T-cell (primary cell): ENCODE measurements around the gene KCNK2. TPM values are rescaled to one million over a fixed set of nuclear protein-coding genes. Genes with fewer than 3 reads are reported as not detected.

ENCODE experiments used
- ATAC-seq, 4 experiments: fragments of 200-7000 bp in 3 of 4; fragments of 150-1000 bp in 1 of 4; cut with Tn5 transposase; replicated peaks in 1 of 4; 1 replicate in 3 of 4; 2 replicates in 1 of 4; pipeline ENCODE4 v1.10.0; 2021; ENCODE audit warnings: moderate library complexity in 3 of 4, mild to moderate bottlenecking in 2 of 4, moderate number of reproducible peaks in 1 of 4
- CTCF ChIA-PET, 2 donors: fragments of 300-600 bp; sonication (Branson Sonifier 250); formaldehyde crosslinking; loops; one replicate each; lab custom pipeline; 2022; ENCODE audit warnings: antibody characterized with exemption in 2 of 2; lab: Charles Lee
- POLR2A ChIA-PET, 2 donors: fragments of 300-600 bp; sonication (Branson Sonifier 250); formaldehyde crosslinking; loops; one replicate each; lab custom pipeline; 2022; ENCODE audit warnings: antibody characterized with exemption in 2 of 2; lab: Charles Lee
- DNase-seq, 35 experiments: peaks; one replicate each; pipeline versions ENCODE4 v3.0.0 to v3.0.0-alpha.2; 2013 to 2023
- H3K27ac ChIP-seq: one replicate; pipeline ENCODE4 v1.5.1; 2013; ENCODE audit warnings: low read length
- H3K27me3 ChIP-seq, 2 experiments: replicated peaks in 1 of 2; 1 replicate in 1 of 2; 2 replicates in 1 of 2; pipeline versions ENCODE4 v1.6.1 to v1.7.0; 2013; ENCODE audit warnings: low read length in 1 of 2, mixed read lengths in 1 of 2; ENCODE audit not compliant: control insufficient read depth in 2 of 2, insufficient read depth in 2 of 2; ENCODE audit errors: extremely low read depth in 1 of 2
- H3K36me3 ChIP-seq, 2 donors: 1 replicate in 1 of 2; 2 replicates in 1 of 2; pipeline versions ENCODE4 v1.6.1 to v1.7.0; 2013; ENCODE audit warnings: low read length in 1 of 2; ENCODE audit not compliant: control insufficient read depth in 2 of 2, insufficient read depth in 1 of 2; ENCODE audit errors: extremely low read depth in 1 of 2
- H3K4me1 ChIP-seq, 2 experiments: 1 replicate in 1 of 2; 2 replicates in 1 of 2; pipeline versions ENCODE4 v1.6.1 to v1.7.0; 2013; ENCODE audit warnings: low read length in 2 of 2, mixed read lengths in 1 of 2; ENCODE audit not compliant: insufficient read depth in 2 of 2, control insufficient read depth in 1 of 2; ENCODE audit errors: extremely low read depth in 1 of 2
- H3K4me3 ChIP-seq, 2 donors: 1 replicate in 1 of 2; 2 replicates in 1 of 2; pipeline versions ENCODE4 v1.5.1 to v1.7.0; 2013; ENCODE audit warnings: mild to moderate bottlenecking in 2 of 2, low read length in 1 of 2, moderate library complexity in 1 of 2; ENCODE audit not compliant: control insufficient read depth in 1 of 2; ENCODE audit errors: extremely low read depth in 1 of 2
- H3K9me3 ChIP-seq: 2 replicates; pipeline ENCODE4 v1.7.0; 2013
- H3K27ac Mint-ChIP-seq, 2 donors: one replicate each; pipeline ENCODE4 v1.8.0; 2020 to 2021; ENCODE audit warnings: mild to moderate bottlenecking in 2 of 2, mixed read lengths in 2 of 2
- H3K27me3 Mint-ChIP-seq, 2 donors: one replicate each; pipeline ENCODE4 v1.8.0; 2021 to 2022; ENCODE audit warnings: mixed read lengths in 2 of 2
- H3K36me3 Mint-ChIP-seq: one replicate; pipeline ENCODE4 v1.8.0; 2021; ENCODE audit warnings: mixed read lengths
- H3K4me1 Mint-ChIP-seq, 3 donors: one replicate each; pipeline ENCODE4 v1.8.0; 2020 to 2022; ENCODE audit warnings: mixed read lengths in 3 of 3, mild to moderate bottlenecking in 1 of 3
- H3K4me3 Mint-ChIP-seq, 3 donors: one replicate each; pipeline ENCODE4 v1.8.0; 2020 to 2022; ENCODE audit warnings: mild to moderate bottlenecking in 3 of 3, mixed read lengths in 3 of 3, moderate library complexity in 3 of 3
- H3K9me3 Mint-ChIP-seq, 3 donors: one replicate each; pipeline ENCODE4 v1.8.0; 2020 to 2022; ENCODE audit warnings: mixed read lengths in 3 of 3
- WGBS: methylation state at CpG from one replicate; pipeline ENCODE4 v1.1.5; 2013; ENCODE audit warnings: missing lambda C conversion rate; ENCODE audit not compliant: insufficient coverage; 5-methylcytosine and 5-hydroxymethylcytosine counted together
- total RNA-seq, 35 experiments: library from RNA in 6 of 35; stranded (reverse) in 6 of 35; fragments of 120-200 nt in 1 of 35; gene quantifications; one replicate each; pipeline versions ENCODE4 v1.2.1 to v1.2.4 and lab custom pipeline; 2013 to 2026

Gene KCNK2
- total RNA-seq, 5 donors from 2014 or later (not counting 1 experiment from before 2014, with no cell fraction given) = not detected

GRCh38 chr1:215087603-215088002 lies 5.1 kb downstream of the KCNK2 start:
- no peak overlapping the region for H3K4me3 Mint-ChIP-seq
- no CpG with 5 or more reads among the region's 2 CpGs for WGBS

GRCh38 chr1:215094381-215094780 lies 11.8 kb downstream of the KCNK2 start:
- Histone ChIP-seq H3K4me3 (no peak overlapping the region), H3K27me3 (peaks cover 0 to 2% of the 10 kb centered on the region in 2 experiments), H3K4me1 (no peaks in the 10 kb centered on the region), H3K27ac (no peak overlapping the region), H3K36me3 (no peaks in the 10 kb centered on the region), H3K9me3 (no peaks in the 10 kb centered on the region)
- H3K36me3 Mint-ChIP-seq = no peaks in the 10 kb centered on the region
- H3K27ac Mint-ChIP-seq = no peak overlapping the region
- DNase-seq (no peak), ATAC-seq (no peak)
- H3K9me3 Mint-ChIP-seq = no peaks in the 10 kb centered on the region
- H3K27me3 Mint-ChIP-seq = peaks cover 8 to 16% of the 10 kb centered on the region in 2 donors
- H3K4me3 Mint-ChIP-seq = no peak overlapping the region
- no peaks in the 10 kb centered on the region for H3K4me1 Mint-ChIP-seq
- no CpG with 5 or more reads among the region's 1 CpG for WGBS
- ChIA-PET POLR2A (no interaction called here), CTCF (no interaction called here)

More at GRCh38 chr1:215087603-215088002, 5.1 kb downstream of the KCNK2 start:
- H3K4me1 Mint-ChIP-seq = peaks cover 4 to 6% (median 5%) of the 10 kb centered on the region in 3 donors
- POLR2A ChIA-PET = no interaction called here
- CTCF ChIA-PET = no interaction called here
- ATAC-seq (no peak), DNase-seq (no peak)
- H3K27ac ChIP-seq = no peak overlapping the region
- H3K36me3 Mint-ChIP-seq = no peaks in the 10 kb centered on the region
- H3K9me3 ChIP-seq = no peaks in the 10 kb centered on the region
- H3K9me3 Mint-ChIP-seq = no peaks in the 10 kb centered on the region
- H3K4me3 ChIP-seq = no peak overlapping the region
- peaks cover 42 to 49% of the 10 kb centered on the region in 2 donors for H3K27me3 Mint-ChIP-seq
- H3K4me1 ChIP-seq = no peaks in the 10 kb centered on the region
- H3K36me3 ChIP-seq = no peaks in the 10 kb centered on the region
- H3K27ac Mint-ChIP-seq = no peak overlapping the region
- peaks cover 8 to 10% of the 10 kb centered on the region in 2 experiments for H3K27me3 ChIP-seq

GRCh38 chr1:215095524-215095923 lies 13.0 kb downstream of the KCNK2 start:
- H3K9me3 Mint-ChIP-seq = no peaks in the 10 kb centered on the region
- Histone ChIP-seq H3K4me3 (no peak overlapping the region), H3K27ac (no peak overlapping the region), H3K36me3 (no peaks in the 10 kb centered on the region), H3K27me3 (peaks cover 0 to 2% of the 10 kb centered on the region in 2 experiments), H3K4me1 (no peaks in the 10 kb centered on the region), H3K9me3 (no peaks in the 10 kb centered on the region)
- H3K27me3 Mint-ChIP-seq = peaks cover 8 to 16% of the 10 kb centered on the region in 2 donors
- H3K4me3 Mint-ChIP-seq = no peak overlapping the region
- H3K36me3 Mint-ChIP-seq = no peaks in the 10 kb centered on the region
- DNase-seq (no peak), ATAC-seq (no peak)
- 40% methylated on average over 1 of the region's 5 CpGs for WGBS
- no peak overlapping the region for H3K27ac Mint-ChIP-seq
- ChIA-PET POLR2A (no interaction called here), CTCF (no interaction called here)
- no peaks in the 10 kb centered on the region for H3K4me1 Mint-ChIP-seq

GRCh38 chr1:215101511-215101910 lies 19.0 kb downstream of the KCNK2 start:
- H3K27ac Mint-ChIP-seq = no peak overlapping the region
- ATAC-seq (no peak), DNase-seq (no peak)
- H3K36me3 Mint-ChIP-seq = no peaks in the 10 kb centered on the region
- Histone ChIP-seq H3K27me3 (no peaks in the 10 kb centered on the region), H3K4me3 (no peak overlapping the region), H3K4me1 (no peaks in the 10 kb centered on the region), H3K27ac (no peak overlapping the region), H3K9me3 (no peaks in the 10 kb centered on the region), H3K36me3 (no peaks in the 10 kb centered on the region)
- 100% methylated on average over 1 of the region's 3 CpGs for WGBS
- no peaks in the 10 kb centered on the region for H3K4me1 Mint-ChIP-seq
- H3K27me3 Mint-ChIP-seq = peaks cover 0 to 7% of the 10 kb centered on the region in 2 donors
- ChIA-PET POLR2A (no interaction called here), CTCF (no interaction called here)
- H3K4me3 Mint-ChIP-seq = no peak overlapping the region
- H3K9me3 Mint-ChIP-seq = peaks cover 0 to 4% (median 3%) of the 10 kb centered on the region in 3 donors

- H3K27ac ChIP-seq = no peak overlapping the region
- Mint-ChIP-seq H3K4me1 (no peaks in the 10 kb centered on the region), H3K36me3 (no peaks in the 10 kb centered on the region), H3K9me3 (peaks cover 0 to 8% (median 4%) of the 10 kb centered on the region in 3 donors), H3K27me3 (peaks cover 0 to 7% of the 10 kb centered on the region in 2 donors), H3K4me3 (no peak overlapping the region), H3K27ac (no peak overlapping the region)
- H3K27me3 ChIP-seq = no peaks in the 10 kb centered on the region
- DNase-seq (no peak), ATAC-seq (no peak)
- ChIA-PET POLR2A (no interaction called here), CTCF (no interaction called here)
- H3K4me3 ChIP-seq = no peak overlapping the region
- no peaks in the 10 kb centered on the region for H3K36me3 ChIP-seq
- no peaks in the 10 kb centered on the region for H3K4me1 ChIP-seq
- H3K9me3 ChIP-seq = no peaks in the 10 kb centered on the region
- WGBS = 75% methylated on average over 2 of the region's 3 CpGs
Observed at GRCh38 chr1:215104283-215104682, 21.7 kb downstream of the KCNK2 start.

- H3K4me1 Mint-ChIP-seq = no peaks in the 10 kb centered on the region
- H3K9me3 Mint-ChIP-seq = peaks cover 0 to 14% (median 3%) of the 10 kb centered on the region in 3 donors
- WGBS = no CpG with 5 or more reads among the region's 2 CpGs
- DNase-seq (no peak), ATAC-seq (no peak)
- peaks cover 0 to 7% of the 10 kb centered on the region in 2 donors for H3K27me3 Mint-ChIP-seq
- ChIA-PET CTCF (no interaction called here), POLR2A (no interaction called here)
- no peak overlapping the region for H3K27ac ChIP-seq
- no peaks in the 10 kb centered on the region for H3K36me3 ChIP-seq
- no peak overlapping the region for H3K4me3 Mint-ChIP-seq
- H3K27ac Mint-ChIP-seq = no peak overlapping the region
- H3K4me1 ChIP-seq = no peaks in the 10 kb centered on the region
- H3K9me3 ChIP-seq = no peaks in the 10 kb centered on the region
- no peaks in the 10 kb centered on the region for H3K27me3 ChIP-seq
- no peaks in the 10 kb centered on the region for H3K36me3 Mint-ChIP-seq
- no peak overlapping the region for H3K4me3 ChIP-seq
Observed at GRCh38 chr1:215106067-215106466, 23.5 kb downstream of the KCNK2 start.

GRCh38 chr1:215109171-215109570 lies 26.6 kb downstream of the KCNK2 start:
- ATAC-seq = no peak
- Histone ChIP-seq H3K27ac (no peak overlapping the region), H3K9me3 (no peaks in the 10 kb centered on the region), H3K36me3 (no peaks in the 10 kb centered on the region), H3K4me3 (no peak overlapping the region), H3K4me1 (no peaks in the 10 kb centered on the region), H3K27me3 (no peaks in the 10 kb centered on the region)
- DNase-seq = no peak
- H3K4me1 Mint-ChIP-seq = no peaks in the 10 kb centered on the region
- no peak overlapping the region for H3K27ac Mint-ChIP-seq
- peaks cover 2 to 3% of the 10 kb centered on the region in 2 donors for H3K27me3 Mint-ChIP-seq
- no peak overlapping the region for H3K4me3 Mint-ChIP-seq
- CTCF ChIA-PET = no interaction called here
- H3K9me3 Mint-ChIP-seq = peaks cover 0 to 16% (median 0%) of the 10 kb centered on the region in 3 donors
- H3K36me3 Mint-ChIP-seq = no peaks in the 10 kb centered on the region
- WGBS = no CpG with 5 or more reads among the region's 5 CpGs
- POLR2A ChIA-PET = no interaction called here
